NT2/D1 (cell line): ENCODE data around the gene COP1.

Source experiments
- DNase-seq: peaks from one replicate; pipeline ENCODE4 v3.0.0-alpha.2; 2011; ENCODE audit warnings: low read depth, low spot score
- H3K27me3 ChIP-seq: 2 replicates; pipeline ENCODE4 v1.6.0; 2011; ENCODE audit warnings: mild to moderate bottlenecking; ENCODE audit not compliant: insufficient read length, insufficient read depth
- H3K36me3 ChIP-seq: 2 replicates; pipeline ENCODE4 v1.6.1; 2011; ENCODE audit warnings: mild to moderate bottlenecking, low read length, mixed read lengths; ENCODE audit not compliant: insufficient read depth, insufficient read length
- H3K4me1 ChIP-seq: 2 replicates; pipeline ENCODE4 v1.5.1; 2011; ENCODE audit not compliant: insufficient read depth, insufficient read length
- H3K4me3 ChIP-seq: 2 replicates; pipeline ENCODE4 v1.5.1; 2011; ENCODE audit warnings: low read depth; ENCODE audit not compliant: insufficient read length
- H3K9ac ChIP-seq: 2 replicates; pipeline ENCODE4 v1.6.0; 2011; ENCODE audit warnings: low read depth; ENCODE audit not compliant: insufficient read length
- H3K9me3 ChIP-seq: 2 replicates; pipeline ENCODE4 v1.5.1; 2011; ENCODE audit warnings: mild to moderate bottlenecking, low read length; ENCODE audit not compliant: insufficient read depth
- SUZ12 ChIP-seq: IDR thresholded peaks from 2 replicates; pipeline ENCODE4 v1.6.1; 2011; ENCODE audit not compliant: insufficient read length, insufficient read depth; ENCODE audit errors: extremely low read depth
- YY1 ChIP-seq: IDR thresholded peaks from 2 replicates; pipeline ENCODE4 v1.6.1; 2011; ENCODE audit not compliant: insufficient read length, insufficient read depth
- ZNF274 ChIP-seq: IDR thresholded peaks from 2 replicates; pipeline ENCODE4 v1.6.1; 2011; ENCODE audit warnings: mild to moderate bottlenecking, low read depth, low read length

The COP1 gene

GRCh38 chr1:176068256-176068655 is 138.8 kb downstream of the COP1 start:
- no peaks in the 10 kb centered on the region for H3K9me3 ChIP-seq
- TF ChIP-seq ZNF274 (no peak), SUZ12 (no peak), YY1 (no peak)
- no peaks in the 10 kb centered on the region for H3K27me3 ChIP-seq
- no peak overlapping the region for H3K9ac ChIP-seq
- H3K4me1 ChIP-seq, result no peaks in the 10 kb centered on the region
- H3K4me3 ChIP-seq, result no peak overlapping the region
- DNase-seq, result no peak
- no peaks in the 10 kb centered on the region for H3K36me3 ChIP-seq

GRCh38 chr1:176066709-176067108 is 140.4 kb downstream of the COP1 start:
- Histone ChIP-seq H3K4me1 (no peaks in the 10 kb centered on the region), H3K9me3 (no peaks in the 10 kb centered on the region), H3K4me3 (no peak overlapping the region), H3K27me3 (no peaks in the 10 kb centered on the region), H3K36me3 (no peaks in the 10 kb centered on the region), H3K9ac (no peak overlapping the region)
- DNase-seq, result no peak
- TF ChIP-seq SUZ12, result no peak
- TF ChIP-seq YY1, result no peak

GRCh38 chr1:176058686-176059085 is 148.4 kb downstream of the COP1 start:
- no peaks in the 10 kb centered on the region for H3K4me1 ChIP-seq
- DNase-seq, result peak; percentile 15
- H3K9me3 ChIP-seq, result no peaks in the 10 kb centered on the region
- H3K36me3 ChIP-seq, result no peaks in the 10 kb centered on the region
- H3K27me3 ChIP-seq, result no peaks in the 10 kb centered on the region
- H3K9ac ChIP-seq, result no peak overlapping the region
- TF ChIP-seq YY1 (no peak), ZNF274 (no peak)
- no peak overlapping the region for H3K4me3 ChIP-seq

GRCh38 chr1:176056312-176056711 is 150.8 kb downstream of the COP1 start:
- Histone ChIP-seq H3K36me3 (no peaks in the 10 kb centered on the region), H3K9ac (no peak overlapping the region), H3K4me3 (no peak overlapping the region), H3K27me3 (no peaks in the 10 kb centered on the region), H3K9me3 (no peaks in the 10 kb centered on the region), H3K4me1 (no peaks in the 10 kb centered on the region)
- TF ChIP-seq ZNF274 (no peak), SUZ12 (no peak), YY1 (no peak)
- no peak for DNase-seq

GRCh38 chr1:176055398-176055797 is 151.7 kb downstream of the COP1 start:
- H3K4me1 ChIP-seq, result no peaks in the 10 kb centered on the region
- H3K36me3 ChIP-seq, result no peaks in the 10 kb centered on the region
- H3K4me3 ChIP-seq, result no peak overlapping the region
- no peak for DNase-seq
- H3K9ac ChIP-seq, result no peak overlapping the region
- no peaks in the 10 kb centered on the region for H3K27me3 ChIP-seq
- H3K9me3 ChIP-seq, result no peaks in the 10 kb centered on the region
- TF ChIP-seq ZNF274 (no peak), YY1 (no peak), SUZ12 (no peak)

- Histone ChIP-seq H3K27me3 (no peaks in the 10 kb centered on the region), H3K4me1 (no peaks in the 10 kb centered on the region), H3K9ac (no peak overlapping the region), H3K4me3 (no peak overlapping the region), H3K9me3 (no peaks in the 10 kb centered on the region), H3K36me3 (no peaks in the 10 kb centered on the region)
- DNase-seq, result no peak
- TF ChIP-seq ZNF274, result no peak
- no peak for TF ChIP-seq YY1
- no peak for TF ChIP-seq SUZ12
These were observed 155.1 kb downstream of the COP1 start for GRCh38 chr1:176051902-176052518.

- no peaks in the 10 kb centered on the region for H3K36me3 ChIP-seq
- no peaks in the 10 kb centered on the region for H3K9me3 ChIP-seq
- DNase-seq, result no peak
- H3K4me1 ChIP-seq, result no peaks in the 10 kb centered on the region
- no peak overlapping the region for H3K4me3 ChIP-seq
- TF ChIP-seq SUZ12 (no peak), ZNF274 (no peak), YY1 (no peak)
- H3K9ac ChIP-seq, result no peak overlapping the region
- no peaks in the 10 kb centered on the region for H3K27me3 ChIP-seq
These were observed 155.7 kb downstream of the COP1 start for GRCh38 chr1:176051402-176051801.
